Measurements from ENCODE around the gene GOLT1A. TPM values are rescaled to one million over a fixed set of nuclear protein-coding genes. Genes with fewer than 3 reads are reported as not detected.

GOLT1A gene
- total RNA-seq (2014; rRNA removed; shearing (Covaris generic)), result not detected in 2 replicates

GRCh38 chr1:204213668-204214662, at the start of gene GOLT1A:
TSS of gene GOLT1A (minus strand) at chr1:204213988. CDS start at chr1:204213906, 82 bp downstream.
- peak; percentile 83 for DNase-seq (ENCODE audit: low read depth)

- DNase-seq (ENCODE audit: low read depth), result peak; percentile 24
These were observed 49.6 kb upstream of the GOLT1A start for GRCh38 chr1:204263254-204263910.

- no peak for DNase-seq (ENCODE audit: low read depth)
These were observed 48.9 kb upstream of the GOLT1A start for GRCh38 chr1:204262506-204263253.

GRCh38 chr1:204261746-204262505, 48.1 kb upstream of the GOLT1A start:
- DNase-seq (ENCODE audit: low read depth), result peak; percentile 88

- no peak for DNase-seq (ENCODE audit: low read depth)
These were observed 47.5 kb upstream of the GOLT1A start for GRCh38 chr1:204261266-204261665.

GRCh38 chr1:204260601-204261197, 46.9 kb upstream of the GOLT1A start:
- no peak for DNase-seq (ENCODE audit: low read depth)

GRCh38 chr1:204259782-204260181, 46.0 kb upstream of the GOLT1A start:
- no peak for DNase-seq (ENCODE audit: low read depth)

GRCh38 chr1:204259196-204259595, 45.4 kb upstream of the GOLT1A start:
- DNase-seq (ENCODE audit: low read depth), result no peak

GRCh38 chr1:204258213-204259115, 44.7 kb upstream of the GOLT1A start:
- DNase-seq (ENCODE audit: low read depth), result peak; percentile 61

- DNase-seq (ENCODE audit: low read depth), result no peak
These were observed 43.7 kb upstream of the GOLT1A start for GRCh38 chr1:204257446-204257845.

- DNase-seq (ENCODE audit: low read depth), result no peak
These were observed 42.7 kb upstream of the GOLT1A start for GRCh38 chr1:204256531-204256930.

GRCh38 chr1:204255966-204256365, 42.2 kb upstream of the GOLT1A start:
- peak; percentile 41 for DNase-seq (ENCODE audit: low read depth)

- DNase-seq (ENCODE audit: low read depth), result no peak
These were observed 41.4 kb upstream of the GOLT1A start for GRCh38 chr1:204255225-204255624.

- DNase-seq (ENCODE audit: low read depth), result peak; percentile 76
These were observed 40.4 kb upstream of the GOLT1A start for GRCh38 chr1:204254031-204254661.

GRCh38 chr1:204251926-204252689, 38.3 kb upstream of the GOLT1A start:
- no peak for DNase-seq (ENCODE audit: low read depth)

GRCh38 chr1:204251286-204251685, 37.5 kb upstream of the GOLT1A start:
- DNase-seq (ENCODE audit: low read depth), result no peak

GRCh38 chr1:204250428-204251030, 36.7 kb upstream of the GOLT1A start:
- peak; percentile 26 for DNase-seq (ENCODE audit: low read depth)
